HepG2 (cell line): ENCODE measurements around the gene DNM1. TPM values are rescaled to one million over a fixed set of nuclear protein-coding genes. Genes with fewer than 3 reads are reported as not detected.

ENCODE experiments used
- CENPX ChIP-seq: sonication (generic); formaldehyde crosslinking; IDR thresholded peaks from 2 replicates; pipeline ENCODE4 v1.9.0; 2021; ENCODE audit warnings: mild to moderate bottlenecking, missing genetic modification reagents, moderate library complexity
- DPF2 ChIP-seq: sonication (generic); formaldehyde crosslinking; IDR thresholded peaks from 2 replicates; pipeline ENCODE4 v1.4.0; 2020; ENCODE audit warnings: mild to moderate bottlenecking, low read depth, missing genetic modification reagents, borderline replicate concordance
- EED ChIP-seq: sonication (generic); formaldehyde crosslinking; IDR thresholded peaks from 2 replicates; pipeline ENCODE4 v1.5.0; 2020; ENCODE audit warnings: mild to moderate bottlenecking, missing genetic modification reagents
- ETV6 ChIP-seq: sonication (generic); formaldehyde crosslinking; conservative IDR thresholded peaks from 2 replicates; pipeline ENCODE4 v1.4.0; 2020; ENCODE audit warnings: missing genetic modification reagents
- GATAD2A ChIP-seq: IDR thresholded peaks from 2 replicates; pipeline ENCODE4 v1.6.1; 2016
- KMT2B ChIP-seq: IDR thresholded peaks from 2 replicates; pipeline ENCODE4 v1.6.1; 2016; ENCODE audit warnings: missing genetic modification reagents, missing compliant biosample characterization
- NR2F1 ChIP-seq, 2 experiments: fragments of 450-650 bp in 1 of 2; formaldehyde crosslinking in 1 of 2; IDR thresholded peaks; 2 replicates each; pipeline versions ENCODE4 v1.5.0 to v1.6.1; 2016 to 2020; ENCODE audit warnings: mild to moderate bottlenecking in 1 of 2, missing compliant biosample characterization in 1 of 2, missing genetic modification reagents in 1 of 2, moderate library complexity in 1 of 2
- PHF8 ChIP-seq: sonication (generic); formaldehyde crosslinking; IDR thresholded peaks from 2 replicates; pipeline ENCODE4 v1.5.0; 2020; ENCODE audit warnings: missing genetic modification reagents
- PLRG1 ChIP-seq: fragments of 450-650 bp; conservative IDR thresholded peaks from 2 replicates; pipeline ENCODE4 v1.6.1; 2016
- POLR2G ChIP-seq: fragments of 200-400 bp; formaldehyde crosslinking; IDR thresholded peaks from 2 replicates; pipeline ENCODE4 v1.6.1; 2018; ENCODE audit warnings: mild to moderate bottlenecking, low read depth, low read length, moderate library complexity
- SETDB1 ChIP-seq: sonication (generic); formaldehyde crosslinking; IDR thresholded peaks from 2 replicates; pipeline ENCODE4 v1.5.1; 2020; ENCODE audit warnings: missing genetic modification reagents, mild to moderate bottlenecking, borderline replicate concordance
- SMAD9 ChIP-seq: sonication (generic); formaldehyde crosslinking; IDR thresholded peaks from 2 replicates; pipeline ENCODE4 v1.5.1; 2020; ENCODE audit warnings: mild to moderate bottlenecking, missing genetic modification reagents
- YEATS2 ChIP-seq: sonication (generic); formaldehyde crosslinking; IDR thresholded peaks from 2 replicates; pipeline ENCODE4 v1.4.0; 2020; ENCODE audit warnings: missing genetic modification reagents, borderline replicate concordance
- ZFAT ChIP-seq: sonication (generic); formaldehyde crosslinking; conservative IDR thresholded peaks from 2 replicates; pipeline ENCODE4 v1.8.1; 2023; ENCODE audit warnings: missing genetic modification reagents, inconsistent platforms
- ZNF263 ChIP-seq: sonication (generic); formaldehyde crosslinking; IDR thresholded peaks from 2 replicates; pipeline ENCODE4 v1.4.0; 2020; ENCODE audit warnings: missing genetic modification reagents
- ZNF331 ChIP-seq: sonication (generic); formaldehyde crosslinking; IDR thresholded peaks from 2 replicates; pipeline ENCODE4 v1.4.0; 2020; ENCODE audit warnings: missing genetic modification reagents
- polyA plus RNA-seq, 8 experiments: library from polyadenylated mRNA; depleted of rRNA in 3 of 8; stranded (reverse) in 7 of 8; unstranded in 1 of 8; fragments of >200 nt; fragmentation: Illumina TruSeq in 4 of 8; extraction: Trizol in 4 of 8; gene quantifications; 2 replicates each; pipeline versions ENCODE4 v1.2.1 to v1.2.3, GENCODE V29; 2011 to 2016; ENCODE audit warnings: low read depth in 4 of 8, missing spikeins in 1 of 8, mixed read lengths in 1 of 8; ENCODE audit not compliant: insufficient read depth in 1 of 8
- total RNA-seq, 5 experiments: library from RNA; depleted of rRNA; stranded (reverse); fragments of >200 nt; fragmentation: Illumina TruSeq; extraction: Trizol; gene quantifications; 2 replicates each; pipeline ENCODE4 v1.2.3, GENCODE V29; 2016; ENCODE audit warnings: low read depth in 1 of 5
- TF ChIP-seq, protein P1 (sequence below): sonication (generic); formaldehyde crosslinking; IDR thresholded peaks from 2 replicates; pipeline ENCODE4 v1.8.0; 2022; ENCODE audit warnings: missing genetic modification reagents, mild to moderate bottlenecking, borderline replicate concordance
- TF ChIP-seq, protein P2 (sequence below): sonication (generic); formaldehyde crosslinking; IDR thresholded peaks from 2 replicates; pipeline ENCODE4 v1.8.0; 2022; ENCODE audit warnings: mild to moderate bottlenecking, missing genetic modification reagents, borderline replicate concordance
- TF ChIP-seq, protein P3 (sequence below): sonication (generic); formaldehyde crosslinking; IDR thresholded peaks from 2 replicates; pipeline ENCODE4 v1.4.0; 2020; ENCODE audit warnings: missing genetic modification reagents, borderline replicate concordance
- TF ChIP-seq, protein P4 (sequence below): sonication (generic); formaldehyde crosslinking; IDR thresholded peaks from 2 replicates; pipeline ENCODE4 v1.5.1; 2020; ENCODE audit warnings: mild to moderate bottlenecking, missing genetic modification reagents, moderate library complexity

The DNM1 gene
- total and polyA plus RNA-seq, 2 of the 13 experiments (the other 11 are each of a cell fraction or from before 2014, with no cell fraction given), result 0.13 to 0.58 TPM

DNA sequence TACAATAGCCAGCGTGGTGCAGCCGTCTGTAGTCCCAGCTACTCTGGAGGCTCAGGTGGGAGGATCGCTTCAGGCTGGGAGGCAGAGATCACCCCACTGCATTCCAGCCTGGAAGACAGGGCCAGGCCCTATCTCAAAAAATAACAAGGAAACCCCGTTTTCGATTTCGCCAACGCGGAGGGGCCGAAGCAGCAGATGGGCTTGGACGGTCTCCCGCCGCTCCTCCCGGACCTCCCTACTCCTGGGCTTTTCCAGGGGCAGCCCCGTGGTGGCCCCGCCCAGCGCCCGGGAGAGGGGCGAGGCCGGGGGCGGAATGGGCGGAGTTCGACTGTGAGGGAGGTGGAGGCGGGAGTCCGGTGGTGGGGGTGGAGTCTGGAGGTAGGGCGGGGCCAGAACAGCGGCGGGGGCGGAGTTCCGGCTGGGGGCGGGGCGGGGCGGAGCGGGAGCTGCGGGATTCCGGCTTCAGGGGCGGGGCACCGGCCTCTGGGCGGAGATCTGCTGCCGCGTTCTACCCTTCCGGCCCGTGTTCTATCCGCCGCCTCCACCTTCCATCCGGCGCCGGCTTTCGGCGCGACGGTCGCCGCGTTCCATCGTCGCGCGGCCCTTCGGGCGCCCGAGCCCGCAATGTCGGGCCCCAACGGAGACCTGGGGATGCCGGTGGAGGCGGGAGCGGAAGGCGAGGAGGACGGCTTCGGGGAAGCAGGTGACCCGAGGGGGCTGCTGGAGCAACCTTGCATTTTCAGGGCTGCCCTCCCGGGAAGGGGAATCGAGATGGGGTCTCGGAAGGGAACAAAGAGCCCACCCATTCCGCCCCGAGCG, 43.2 kb upstream of the DNM1 start, which contains the start of gene BBLN (continued):
- TF ChIP-seq, protein P1, sequence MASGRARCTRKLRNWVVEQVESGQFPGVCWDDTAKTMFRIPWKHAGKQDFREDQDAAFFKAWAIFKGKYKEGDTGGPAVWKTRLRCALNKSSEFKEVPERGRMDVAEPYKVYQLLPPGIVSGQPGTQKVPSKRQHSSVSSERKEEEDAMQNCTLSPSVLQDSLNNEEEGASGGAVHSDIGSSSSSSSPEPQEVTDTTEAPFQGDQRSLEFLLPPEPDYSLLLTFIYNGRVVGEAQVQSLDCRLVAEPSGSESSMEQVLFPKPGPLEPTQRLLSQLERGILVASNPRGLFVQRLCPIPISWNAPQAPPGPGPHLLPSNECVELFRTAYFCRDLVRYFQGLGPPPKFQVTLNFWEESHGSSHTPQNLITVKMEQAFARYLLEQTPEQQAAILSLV (CRISPR knock-in tag), result peak; percentile 86
- TF ChIP-seq POLR2G (peak; percentile 89), PLRG1 (no peak), CENPX (no peak), NR2F1 (CRISPR knock-in tag; IDR thresholded peaks at IDR 0.05) (no peak), EED (CRISPR knock-in tag) (no peak), GATAD2A (no peak), SMAD9 (CRISPR knock-in tag) (no peak), ZNF263 (CRISPR knock-in tag) (0 out of 2 replicates have a peak, but pooled peaks have one; percentile 30), DPF2 (CRISPR knock-in tag) (no peak), ZFAT (CRISPR knock-in tag) (no peak), ETV6 (CRISPR knock-in tag) (no peak), ZNF331 (CRISPR knock-in tag) (0 out of 2 replicates have a peak, but pooled peaks have one; percentile 10), YEATS2 (CRISPR knock-in tag) (peak; percentile 64; the same call in 1 of the 2 replicates), SETDB1 (CRISPR knock-in tag) (no peak), KMT2B (CRISPR knock-in tag) (0 out of 2 replicates have a peak, but pooled peaks have one; percentile 34), PHF8 (peak; percentile 82)
- TF ChIP-seq, protein P2, sequence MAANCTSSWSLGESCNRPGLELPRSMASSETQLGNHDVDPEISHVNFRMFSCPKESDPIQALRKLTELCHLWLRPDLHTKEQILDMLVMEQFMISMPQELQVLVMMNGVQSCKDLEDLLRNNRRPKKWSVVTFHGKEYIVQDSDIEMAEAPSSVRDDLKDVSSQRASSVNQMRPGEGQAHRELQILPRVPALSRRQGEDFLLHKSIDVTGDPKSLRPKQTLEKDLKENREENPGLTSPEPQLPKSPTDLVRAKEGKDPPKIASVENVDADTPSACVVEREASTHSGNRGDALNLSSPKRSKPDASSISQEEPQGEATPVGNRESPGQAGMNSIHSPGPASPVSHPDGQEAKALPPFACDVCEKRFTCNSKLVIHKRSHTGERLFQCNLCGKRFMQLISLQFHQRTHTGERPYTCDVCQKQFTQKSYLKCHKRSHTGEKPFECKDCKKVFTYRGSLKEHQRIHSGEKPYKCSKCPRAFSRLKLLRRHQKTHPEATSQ (CRISPR knock-in tag), result 0 out of 2 replicates have a peak, but pooled peaks have one; percentile 33
- TF ChIP-seq, protein P3, sequence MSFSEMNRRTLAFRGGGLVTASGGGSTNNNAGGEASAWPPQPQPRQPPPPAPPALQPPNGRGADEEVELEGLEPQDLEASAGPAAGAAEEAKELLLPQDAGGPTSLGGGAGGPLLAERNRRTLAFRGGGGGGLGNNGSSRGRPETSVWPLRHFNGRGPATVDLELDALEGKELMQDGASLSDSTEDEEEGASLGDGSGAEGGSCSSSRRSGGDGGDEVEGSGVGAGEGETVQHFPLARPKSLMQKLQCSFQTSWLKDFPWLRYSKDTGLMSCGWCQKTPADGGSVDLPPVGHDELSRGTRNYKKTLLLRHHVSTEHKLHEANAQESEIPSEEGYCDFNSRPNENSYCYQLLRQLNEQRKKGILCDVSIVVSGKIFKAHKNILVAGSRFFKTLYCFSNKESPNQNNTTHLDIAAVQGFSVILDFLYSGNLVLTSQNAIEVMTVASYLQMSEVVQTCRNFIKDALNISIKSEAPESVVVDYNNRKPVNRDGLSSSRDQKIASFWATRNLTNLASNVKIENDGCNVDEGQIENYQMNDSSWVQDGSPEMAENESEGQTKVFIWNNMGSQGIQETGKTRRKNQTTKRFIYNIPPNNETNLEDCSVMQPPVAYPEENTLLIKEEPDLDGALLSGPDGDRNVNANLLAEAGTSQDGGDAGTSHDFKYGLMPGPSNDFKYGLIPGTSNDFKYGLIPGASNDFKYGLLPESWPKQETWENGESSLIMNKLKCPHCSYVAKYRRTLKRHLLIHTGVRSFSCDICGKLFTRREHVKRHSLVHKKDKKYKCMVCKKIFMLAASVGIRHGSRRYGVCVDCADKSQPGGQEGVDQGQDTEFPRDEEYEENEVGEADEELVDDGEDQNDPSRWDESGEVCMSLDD, result no peak
- TF ChIP-seq, protein P4, sequence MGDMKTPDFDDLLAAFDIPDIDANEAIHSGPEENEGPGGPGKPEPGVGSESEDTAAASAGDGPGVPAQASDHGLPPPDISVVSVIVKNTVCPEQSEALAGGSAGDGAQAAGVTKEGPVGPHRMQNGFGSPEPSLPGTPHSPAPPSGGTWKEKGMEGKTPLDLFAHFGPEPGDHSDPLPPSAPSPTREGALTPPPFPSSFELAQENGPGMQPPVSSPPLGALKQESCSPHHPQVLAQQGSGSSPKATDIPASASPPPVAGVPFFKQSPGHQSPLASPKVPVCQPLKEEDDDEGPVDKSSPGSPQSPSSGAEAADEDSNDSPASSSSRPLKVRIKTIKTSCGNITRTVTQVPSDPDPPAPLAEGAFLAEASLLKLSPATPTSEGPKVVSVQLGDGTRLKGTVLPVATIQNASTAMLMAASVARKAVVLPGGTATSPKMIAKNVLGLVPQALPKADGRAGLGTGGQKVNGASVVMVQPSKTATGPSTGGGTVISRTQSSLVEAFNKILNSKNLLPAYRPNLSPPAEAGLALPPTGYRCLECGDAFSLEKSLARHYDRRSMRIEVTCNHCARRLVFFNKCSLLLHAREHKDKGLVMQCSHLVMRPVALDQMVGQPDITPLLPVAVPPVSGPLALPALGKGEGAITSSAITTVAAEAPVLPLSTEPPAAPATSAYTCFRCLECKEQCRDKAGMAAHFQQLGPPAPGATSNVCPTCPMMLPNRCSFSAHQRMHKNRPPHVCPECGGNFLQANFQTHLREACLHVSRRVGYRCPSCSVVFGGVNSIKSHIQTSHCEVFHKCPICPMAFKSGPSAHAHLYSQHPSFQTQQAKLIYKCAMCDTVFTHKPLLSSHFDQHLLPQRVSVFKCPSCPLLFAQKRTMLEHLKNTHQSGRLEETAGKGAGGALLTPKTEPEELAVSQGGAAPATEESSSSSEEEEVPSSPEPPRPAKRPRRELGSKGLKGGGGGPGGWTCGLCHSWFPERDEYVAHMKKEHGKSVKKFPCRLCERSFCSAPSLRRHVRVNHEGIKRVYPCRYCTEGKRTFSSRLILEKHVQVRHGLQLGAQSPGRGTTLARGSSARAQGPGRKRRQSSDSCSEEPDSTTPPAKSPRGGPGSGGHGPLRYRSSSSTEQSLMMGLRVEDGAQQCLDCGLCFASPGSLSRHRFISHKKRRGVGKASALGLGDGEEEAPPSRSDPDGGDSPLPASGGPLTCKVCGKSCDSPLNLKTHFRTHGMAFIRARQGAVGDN (CRISPR knock-in tag), result peak; percentile 93
